ENCODE measurements around the gene TBL3.

Gene TBL3

DNA sequence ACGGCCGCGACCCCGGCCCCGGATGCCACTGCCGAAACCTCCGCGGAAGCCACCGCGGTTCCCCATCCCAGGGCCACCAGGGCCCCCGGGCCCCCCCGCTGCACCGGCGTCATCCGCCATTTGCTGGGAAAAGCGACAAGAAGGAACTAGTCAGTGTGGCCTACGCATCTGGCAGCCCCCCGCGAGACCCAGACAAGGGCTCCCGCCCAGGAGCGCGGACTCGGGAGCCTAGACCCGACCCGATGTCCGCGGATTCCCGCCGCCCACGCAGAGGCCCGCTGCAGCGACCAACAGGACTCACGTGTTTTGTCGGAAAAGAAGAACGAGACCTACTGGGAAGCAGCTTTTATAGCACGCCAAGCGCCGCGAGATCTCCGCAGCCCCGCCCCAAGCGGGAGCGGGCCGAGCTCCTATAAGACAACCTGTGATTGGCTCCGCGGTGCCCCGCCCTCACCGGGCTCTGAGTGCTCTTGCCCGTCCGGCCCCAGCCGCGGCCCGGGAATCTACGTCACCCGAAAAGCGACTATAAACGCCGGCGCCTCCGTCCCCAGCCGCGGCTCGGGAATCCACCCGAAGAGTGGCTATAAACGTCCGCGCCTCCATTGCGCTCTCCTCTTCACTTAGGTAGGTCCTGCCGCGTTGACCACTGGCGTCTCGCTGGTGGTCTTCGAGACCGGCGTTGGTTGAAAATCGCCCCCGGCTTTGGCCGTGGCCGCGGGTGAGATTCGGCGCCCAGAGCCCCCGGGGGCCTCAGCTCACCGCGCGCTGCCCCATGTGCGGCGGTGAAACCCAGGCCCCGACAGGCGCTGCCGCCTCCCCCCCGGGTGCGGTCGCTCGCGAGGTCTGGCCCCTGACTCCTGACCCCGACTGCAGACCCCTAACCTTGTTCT, 7.1 kb upstream of the TBL3 start, which contains the start of gene RPS2:
Gene RPS2, minus strand, starts transcription at position 321 of the 890 bp plus-strand sequence. Its CDS starts 201 bp downstream, at position 120.
- DNase-seq = peak; percentile 99
- TF ChIP-seq GATA1 (IDR thresholded peaks at IDR 0.05; ENCODE audit: low read depth, low read length) = no peak
- TF ChIP-seq POLR2A (IDR thresholded peaks at IDR 0.05; ENCODE audit: low read length) = peak; percentile 99

DNA sequence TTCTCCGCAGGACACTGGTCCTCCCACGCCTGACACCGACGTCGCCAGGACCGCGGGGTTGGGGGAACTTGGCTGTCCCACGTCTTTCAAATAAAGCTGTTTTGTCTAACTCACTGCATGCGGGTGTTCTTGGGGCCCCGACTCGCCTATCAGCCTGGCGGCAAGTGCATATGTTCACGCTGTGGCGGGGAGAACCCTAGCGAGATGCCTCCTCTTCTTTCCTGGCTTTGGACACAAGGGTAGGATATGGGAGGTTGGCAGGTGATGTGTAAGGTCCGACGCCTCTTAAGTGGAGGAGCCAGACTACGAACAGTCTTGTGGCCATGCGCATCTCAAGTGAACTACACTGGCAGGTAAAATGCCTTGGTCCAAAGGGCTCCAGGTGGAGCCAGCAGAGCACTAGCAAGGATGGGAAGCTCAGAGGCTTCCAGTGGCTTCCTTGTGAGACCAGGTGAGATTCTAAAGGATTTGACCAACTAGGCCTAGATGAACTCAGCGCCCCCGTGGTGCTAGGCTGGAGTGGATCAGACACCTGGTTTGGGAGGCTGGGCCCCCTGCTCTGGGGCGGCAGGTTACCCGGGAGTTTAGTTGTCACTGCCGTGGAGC, 6.4 kb upstream of the TBL3 start:
- peak; percentile 66 to 73 for DNase-seq
- TF ChIP-seq POLR2A (IDR thresholded peaks at IDR 0.05; ENCODE audit: low read length) = no peak
- TF ChIP-seq GATA1 (IDR thresholded peaks at IDR 0.05; ENCODE audit: low read depth, low read length) = no peak

DNA sequence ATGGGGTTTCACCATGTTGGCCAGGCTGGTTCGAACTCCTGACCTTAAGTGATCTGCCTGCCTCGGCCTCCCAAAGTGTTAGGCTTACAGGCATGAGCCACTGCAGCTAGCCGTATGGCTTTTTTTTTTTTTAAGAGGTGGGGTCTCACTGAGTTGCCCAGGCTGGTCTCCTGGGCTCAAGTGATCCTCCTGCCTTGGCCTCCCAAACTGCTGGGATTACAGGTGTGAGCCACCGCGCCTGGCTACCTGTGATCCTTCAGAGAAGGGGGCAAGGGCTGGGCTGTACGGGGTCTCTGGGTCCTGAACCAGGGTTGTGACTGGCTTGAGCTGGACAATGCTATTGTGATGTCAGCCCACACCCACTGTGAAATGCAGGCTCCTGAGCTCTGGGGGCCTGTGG, 5.4 kb upstream of the TBL3 start, which contains the start of gene RNF151:
Gene RNF151, plus strand, starts transcription at position 397 of the 400 bp plus-strand sequence. CDS start 26 bp downstream, outside the sequence.
- DNase-seq = no peak
- TF ChIP-seq GATA1 (IDR thresholded peaks at IDR 0.05; ENCODE audit: low read depth, low read length) (no peak), POLR2A (IDR thresholded peaks at IDR 0.05; ENCODE audit: low read length) (no peak)

DNA sequence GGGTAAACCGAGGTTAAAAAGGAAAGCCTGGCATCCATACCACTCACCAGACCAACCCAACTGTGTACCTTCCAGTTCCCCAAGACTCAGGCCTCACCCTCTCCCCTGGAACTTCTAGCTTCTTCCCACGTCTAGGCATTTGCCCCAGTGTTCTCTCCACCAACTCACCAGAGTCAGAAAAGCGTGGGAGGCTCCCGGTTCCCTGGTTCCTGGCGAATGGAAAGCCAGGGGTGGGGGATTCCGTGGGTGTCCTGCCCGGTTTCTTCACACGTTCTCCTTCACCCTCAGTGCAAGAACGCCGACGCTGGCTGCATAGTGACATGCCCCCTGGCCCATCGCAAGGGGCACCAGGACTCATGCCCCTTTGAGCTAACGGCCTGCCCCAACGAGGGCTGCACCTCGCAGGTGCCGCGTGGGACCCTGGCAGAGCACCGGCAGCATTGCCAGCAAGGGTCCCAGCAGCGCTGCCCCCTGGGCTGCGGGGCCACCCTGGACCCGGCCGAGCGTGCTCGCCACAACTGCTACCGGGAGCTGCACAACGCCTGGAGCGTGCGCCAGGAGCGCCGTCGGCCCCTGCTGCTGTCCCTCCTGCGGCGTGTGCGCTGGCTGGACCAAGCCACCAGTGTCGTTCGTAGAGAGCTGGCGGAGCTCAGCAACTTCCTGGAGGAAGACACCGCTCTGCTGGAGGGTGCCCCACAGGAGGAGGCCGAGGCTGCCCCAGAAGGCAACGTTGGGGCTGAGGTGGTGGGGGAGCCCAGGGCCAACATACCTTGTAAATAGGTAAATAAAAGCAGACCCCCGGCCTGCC, 3.5 kb upstream of the TBL3 start:
- DNase-seq = no peak

DNA sequence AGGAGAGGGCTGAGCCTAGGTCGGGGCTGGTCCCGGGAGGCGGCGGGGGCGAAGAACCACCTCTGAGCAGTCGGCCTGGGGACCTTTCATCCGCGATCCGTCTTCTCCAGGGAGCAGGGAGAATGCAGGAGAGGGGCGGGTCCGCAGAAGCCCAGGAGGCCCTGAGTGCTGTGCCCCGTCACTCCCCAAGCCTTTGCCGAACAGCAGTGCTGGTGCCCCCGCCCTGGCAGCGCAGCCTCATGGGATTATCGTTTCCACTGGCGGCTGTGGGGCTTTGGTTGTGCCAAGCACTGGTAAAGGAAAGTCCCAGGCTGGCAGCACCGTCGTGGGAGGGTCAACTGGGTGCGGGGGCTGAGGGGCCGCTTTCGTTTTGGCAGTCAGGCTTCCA, 631 bp downstream of the TBL3 start:
- TF ChIP-seq POLR2A (IDR thresholded peaks at IDR 0.05; ENCODE audit: low read length) = no peak
- no peak for TF ChIP-seq GATA1 (IDR thresholded peaks at IDR 0.05; ENCODE audit: low read depth, low read length)
- peak; percentile 68 to 75 for DNase-seq

More for the DNA sequence above, 3.5 kb upstream of the TBL3 start:
- TF ChIP-seq POLR2A (IDR thresholded peaks at IDR 0.05; ENCODE audit: low read length) = no peak
- no peak for TF ChIP-seq GATA1 (IDR thresholded peaks at IDR 0.05; ENCODE audit: low read depth, low read length)

DNA sequence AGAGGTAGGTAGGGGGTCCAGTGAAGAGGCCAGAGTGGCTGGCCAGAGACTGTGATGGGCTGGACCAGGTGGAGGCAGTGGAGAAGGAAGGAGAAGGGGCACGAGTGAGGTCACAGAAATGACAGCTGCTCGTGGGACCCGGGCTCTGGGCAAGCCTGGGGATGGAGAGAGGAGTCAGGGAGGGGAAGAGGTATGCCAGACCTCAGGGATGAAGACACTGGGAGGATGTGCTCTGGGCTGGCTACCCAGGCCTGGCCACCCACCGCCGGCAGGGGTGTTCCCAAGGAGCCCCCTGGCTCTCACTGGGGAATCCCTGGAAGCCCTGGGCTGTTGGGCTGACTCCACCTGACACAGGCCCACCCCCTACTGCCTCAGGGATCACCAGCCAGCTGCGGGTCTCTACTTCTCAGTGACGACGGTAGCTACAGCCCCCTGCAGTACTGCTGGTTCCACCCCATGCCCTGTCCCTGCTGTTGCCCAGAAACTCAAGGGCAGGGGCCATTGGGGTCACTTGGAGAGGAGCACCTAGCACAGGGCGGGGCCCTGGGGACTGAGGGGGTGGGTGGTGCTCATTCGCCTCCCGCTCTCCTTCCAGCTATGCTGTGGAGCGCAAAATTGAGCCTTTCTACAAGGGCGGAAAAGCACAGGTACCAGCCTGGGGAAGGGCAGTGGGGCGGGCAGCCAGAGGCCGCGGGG, 1.8 kb downstream of the TBL3 start:
- TF ChIP-seq POLR2A (IDR thresholded peaks at IDR 0.05; ENCODE audit: low read length) = no peak
- no peak for TF ChIP-seq GATA1 (IDR thresholded peaks at IDR 0.05; ENCODE audit: low read depth, low read length)
- no peak for DNase-seq

DNA sequence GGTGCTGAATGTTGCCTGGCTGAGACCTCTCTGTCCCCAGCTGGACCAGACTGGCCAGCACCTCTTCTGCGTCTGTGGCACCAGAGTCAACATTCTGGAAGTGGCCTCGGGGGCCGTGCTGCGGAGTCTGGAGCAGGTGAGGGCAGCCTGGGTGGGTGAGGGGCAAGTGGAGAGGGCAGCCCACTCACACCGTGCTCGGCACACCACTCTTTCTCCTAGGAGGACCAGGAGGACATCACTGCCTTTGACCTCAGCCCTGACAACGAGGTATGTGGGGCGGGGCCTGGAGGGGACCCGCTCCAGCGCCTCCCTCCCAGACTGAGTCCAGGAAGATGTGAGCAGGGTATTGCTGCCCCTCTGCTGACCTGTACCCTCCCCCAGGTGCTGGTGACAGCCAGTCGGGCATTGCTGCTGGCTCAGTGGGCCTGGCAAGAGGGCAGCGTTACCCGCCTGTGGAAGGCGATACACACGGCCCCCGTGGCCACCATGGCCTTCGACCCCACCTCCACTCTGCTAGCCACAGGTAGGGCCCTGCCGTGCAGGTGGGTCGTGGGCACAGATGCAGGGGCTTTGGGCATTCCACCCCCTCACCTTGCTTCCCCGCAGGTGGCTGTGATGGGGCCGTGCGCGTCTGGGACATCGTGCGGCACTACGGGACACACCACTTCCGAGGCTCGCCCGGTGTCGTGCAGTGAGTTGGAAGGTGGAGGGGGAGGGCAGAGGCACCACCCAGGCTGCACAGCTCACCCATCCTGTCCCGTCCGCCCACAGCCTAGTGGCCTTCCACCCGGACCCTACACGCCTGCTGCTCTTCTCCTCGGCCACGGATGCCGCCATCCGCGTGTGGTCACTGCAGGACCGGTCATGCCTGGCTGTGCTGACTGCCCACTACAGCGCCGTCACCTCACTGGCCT, 2.6 kb downstream of the TBL3 start:
- DNase-seq = no peak
- TF ChIP-seq POLR2A (IDR thresholded peaks at IDR 0.05; ENCODE audit: low read length) = no peak
- TF ChIP-seq GATA1 (IDR thresholded peaks at IDR 0.05; ENCODE audit: low read depth, low read length) = no peak

DNA sequence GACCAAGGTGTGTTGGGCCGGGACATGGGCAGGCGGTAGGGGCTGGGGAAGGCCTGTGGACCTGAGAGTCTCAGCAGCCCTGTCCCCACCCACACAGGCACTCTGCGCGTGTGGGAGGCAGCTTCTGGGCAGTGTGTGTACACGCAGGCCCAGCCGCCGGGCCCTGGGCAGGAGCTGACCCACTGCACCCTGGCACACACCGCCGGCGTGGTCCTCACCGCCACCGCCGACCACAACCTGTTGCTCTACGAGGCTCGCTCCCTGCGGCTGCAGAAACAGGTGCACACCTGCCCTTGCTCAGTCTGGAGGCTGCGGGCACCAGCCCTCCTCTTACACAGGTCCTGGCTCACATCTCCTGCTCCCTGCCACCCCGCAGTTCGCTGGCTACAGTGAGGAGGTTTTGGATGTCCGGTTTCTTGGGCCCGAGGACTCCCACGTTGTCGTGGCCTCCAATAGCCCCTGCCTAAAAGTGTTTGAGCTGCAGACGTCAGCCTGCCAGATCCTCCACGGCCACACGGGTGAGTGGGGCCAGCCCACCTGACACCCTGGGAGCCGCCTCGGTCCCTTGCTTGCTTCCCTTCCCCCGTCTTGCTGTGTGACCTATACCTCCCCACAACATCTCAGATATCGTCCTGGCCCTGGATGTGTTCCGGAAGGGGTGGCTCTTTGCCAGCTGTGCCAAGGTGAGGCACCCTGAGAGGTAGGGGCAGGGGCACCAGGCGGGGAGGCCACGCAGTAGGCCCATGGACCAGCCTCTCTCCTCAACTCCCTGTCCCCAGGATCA, 3.8 kb downstream of the TBL3 start:
- no peak for DNase-seq
- no peak for TF ChIP-seq GATA1 (IDR thresholded peaks at IDR 0.05; ENCODE audit: low read depth, low read length)
- TF ChIP-seq POLR2A (IDR thresholded peaks at IDR 0.05; ENCODE audit: low read length) = no peak

DNA sequence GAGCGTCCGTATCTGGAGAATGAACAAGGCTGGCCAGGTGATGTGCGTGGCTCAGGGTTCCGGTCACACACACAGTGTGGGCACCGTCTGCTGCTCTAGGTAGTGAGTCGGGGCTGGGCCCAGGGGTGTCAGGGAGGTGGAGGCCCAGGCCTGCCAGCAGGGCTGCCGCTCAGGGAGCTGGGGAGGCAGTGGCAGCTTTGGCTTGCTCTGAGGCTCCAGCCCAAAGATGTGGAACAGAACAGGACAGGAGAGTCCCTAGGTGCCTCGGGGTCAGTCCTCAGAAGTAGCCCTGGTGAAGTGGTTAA, 4.3 kb downstream of the TBL3 start:
- no peak for TF ChIP-seq POLR2A (IDR thresholded peaks at IDR 0.05; ENCODE audit: low read length)
- no peak for TF ChIP-seq GATA1 (IDR thresholded peaks at IDR 0.05; ENCODE audit: low read depth, low read length)
- DNase-seq = no peak

DNA sequence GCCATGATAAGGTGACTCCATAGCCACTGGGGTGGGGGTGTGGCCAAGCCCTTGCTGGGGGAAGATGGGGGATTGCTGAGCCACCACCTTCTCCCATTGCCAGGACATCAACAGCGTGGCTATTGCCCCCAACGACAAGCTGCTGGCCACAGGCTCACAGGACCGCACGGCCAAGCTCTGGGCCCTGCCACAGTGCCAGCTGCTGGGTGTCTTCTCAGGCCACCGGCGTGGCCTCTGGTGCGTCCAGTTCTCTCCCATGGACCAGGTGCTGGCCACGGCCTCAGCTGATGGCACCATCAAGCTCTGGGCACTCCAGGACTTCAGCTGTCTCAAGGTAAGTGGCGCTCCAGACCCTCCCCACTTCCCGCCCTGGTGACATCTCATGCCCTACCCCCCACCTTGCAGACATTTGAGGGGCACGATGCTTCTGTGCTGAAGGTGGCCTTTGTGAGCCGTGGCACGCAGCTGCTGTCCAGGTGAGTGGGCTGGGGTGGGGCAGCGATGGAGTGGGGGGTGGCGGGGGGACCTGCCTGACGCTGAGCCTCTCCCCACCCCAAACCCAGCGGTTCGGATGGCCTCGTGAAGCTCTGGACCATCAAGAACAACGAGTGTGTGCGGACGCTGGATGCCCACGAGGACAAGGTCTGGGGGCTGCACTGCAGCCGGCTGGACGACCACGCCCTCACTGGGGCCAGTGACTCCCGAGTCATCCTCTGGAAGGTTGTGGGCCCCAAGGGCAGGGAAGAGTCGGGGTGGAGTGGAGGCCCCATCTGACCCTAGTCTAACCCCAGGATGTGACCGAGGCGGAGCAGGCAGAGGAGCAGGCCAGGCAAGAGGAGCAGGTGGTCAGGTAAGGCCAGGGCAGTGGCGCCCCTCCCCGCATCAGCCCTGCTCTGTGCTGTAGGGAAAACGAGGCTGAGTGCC, 5.4 kb downstream of the TBL3 start:
- TF ChIP-seq POLR2A (IDR thresholded peaks at IDR 0.05; ENCODE audit: low read length) = no peak
- TF ChIP-seq GATA1 (IDR thresholded peaks at IDR 0.05; ENCODE audit: low read depth, low read length) = no peak
- DNase-seq = no peak

DNA sequence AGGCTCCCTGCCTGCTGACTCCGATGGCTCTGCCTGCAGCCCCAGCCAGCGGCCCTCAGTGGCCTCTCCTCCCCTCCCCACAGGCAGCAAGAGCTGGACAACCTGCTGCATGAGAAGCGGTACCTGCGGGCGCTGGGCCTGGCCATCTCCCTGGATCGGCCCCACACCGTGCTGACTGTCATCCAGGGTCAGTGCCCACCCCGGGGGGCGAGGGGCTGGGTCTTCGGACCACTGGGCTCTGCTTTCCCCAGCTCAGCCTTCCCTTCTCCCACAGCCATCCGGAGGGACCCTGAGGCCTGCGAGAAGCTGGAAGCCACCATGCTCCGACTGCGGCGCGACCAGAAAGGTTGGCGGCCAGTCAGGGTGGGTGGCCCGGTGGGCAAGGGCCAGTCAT, 6.0 kb downstream of the TBL3 start:
- DNase-seq = no peak
- no peak for TF ChIP-seq POLR2A (IDR thresholded peaks at IDR 0.05; ENCODE audit: low read length)

All from erythroblast (primary cell).